NCI-H460 (cell line): ENCODE measurements around the gene RAB15. TPM values are rescaled to one million over a fixed set of nuclear protein-coding genes. Genes with fewer than 3 reads are reported as not detected.

Experiments
- DNase-seq: peaks from one replicate; pipeline ENCODE4 v3.0.0-alpha.2; 2016; ENCODE audit warnings: low read depth; ENCODE audit errors: extremely low read depth
- total RNA-seq: library from RNA; depleted of rRNA; stranded (reverse); fragments of >200 nt; shearing (Covaris generic); gene quantifications from 2 replicates; pipeline ENCODE4 v1.2.3, GENCODE V29; 2014

The RAB15 gene
- total RNA-seq, 1 experiment from 2014 or later, result 1.8 TPM

- no peak for DNase-seq
Observed at GRCh38 chr14:64940336-64940910, 31.7 kb downstream of the RAB15 start.

GRCh38 chr14:64939817-64940190 is 32.3 kb downstream of the RAB15 start:
- no peak for DNase-seq

GRCh38 chr14:64938972-64939816 is 32.9 kb downstream of the RAB15 start:
- no peak for DNase-seq

GRCh38 chr14:64937821-64938193 is 34.3 kb downstream of the RAB15 start:
- peak; percentile 7 for DNase-seq

DNA sequence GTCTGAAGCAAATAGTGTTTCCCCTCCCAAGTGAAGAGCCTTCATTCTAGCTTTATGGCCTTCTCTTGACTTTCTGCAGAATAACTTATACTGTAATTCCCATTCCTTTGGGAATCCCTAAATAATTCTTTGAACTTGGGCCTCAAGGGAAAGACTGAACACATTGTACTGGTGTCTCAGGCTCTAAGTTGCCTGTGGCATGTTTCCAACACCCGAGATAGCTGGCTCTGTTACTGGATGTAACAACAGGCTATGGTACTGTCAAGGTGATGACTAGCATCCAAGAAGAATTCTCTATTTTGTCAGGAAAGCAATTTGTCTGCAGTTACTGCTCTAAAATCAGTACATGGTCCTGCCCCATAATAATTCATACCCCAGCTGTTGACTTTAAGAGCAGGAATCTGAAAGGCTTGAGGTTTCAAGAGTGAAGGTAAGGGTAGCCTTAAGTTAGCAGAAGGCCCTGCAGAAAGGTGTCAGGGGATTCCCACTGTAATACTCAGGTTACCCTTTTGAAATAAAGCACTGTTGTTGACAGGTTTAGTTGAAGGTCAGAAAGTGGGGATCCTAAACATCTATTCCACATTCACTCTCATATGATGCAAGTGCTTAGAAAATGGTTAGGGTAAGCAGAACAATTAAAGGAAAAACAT is 34.8 kb downstream of the RAB15 start:
- DNase-seq, result no peak

DNA sequence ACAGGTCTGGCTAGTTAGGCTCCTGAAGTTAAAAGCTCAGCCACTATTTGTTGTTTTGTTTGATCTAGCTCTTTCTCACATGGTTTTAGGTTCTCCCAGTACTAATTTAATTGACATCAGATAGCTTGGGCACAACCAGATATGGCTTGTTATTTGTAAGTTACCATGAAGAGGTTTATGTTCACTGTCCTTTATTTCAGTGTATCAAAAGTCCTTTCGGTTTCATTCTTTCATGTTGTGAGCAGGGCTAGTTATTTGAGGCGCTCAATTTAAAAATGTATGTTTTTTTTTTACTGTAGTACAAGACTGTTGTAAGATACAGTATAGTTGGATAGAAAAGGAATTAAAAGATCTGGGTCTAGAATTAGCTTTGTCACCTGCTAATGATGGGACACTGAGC is 36.6 kb downstream of the RAB15 start:
- no peak for DNase-seq

DNA sequence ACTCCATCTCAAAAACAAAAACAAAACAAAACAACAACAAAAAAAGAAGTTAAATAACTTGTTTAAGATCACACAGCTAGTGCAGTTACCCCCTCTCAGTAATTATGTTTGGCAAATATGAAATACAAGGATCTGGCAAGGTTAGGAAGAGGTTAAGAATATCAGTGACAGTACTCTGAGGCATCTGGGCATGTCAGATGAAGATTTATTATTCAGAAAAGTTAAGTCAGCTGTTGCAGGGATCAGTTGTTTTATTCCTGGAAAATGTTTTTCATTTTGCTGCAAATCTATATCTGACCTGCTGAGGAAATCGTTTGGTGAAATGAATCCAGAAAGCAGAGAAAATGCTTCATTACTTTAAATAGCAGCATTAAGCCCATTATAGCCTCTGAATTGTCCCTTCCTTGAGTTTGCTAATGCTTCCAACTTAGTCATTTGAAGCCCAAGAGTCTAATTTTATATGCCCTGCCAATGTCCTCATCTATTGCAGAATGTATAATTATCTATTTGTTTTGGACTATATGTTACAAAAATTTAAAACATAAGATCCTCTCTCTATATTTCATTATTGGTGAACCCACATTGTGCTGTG is 37.7 kb downstream of the RAB15 start:
- no peak for DNase-seq

- DNase-seq, result no peak
Observed at GRCh38 chr14:64932231-64932630, 39.9 kb downstream of the RAB15 start.

GRCh38 chr14:64931123-64931522 is 41.0 kb downstream of the RAB15 start:
- no peak for DNase-seq

GRCh38 chr14:64930085-64930843 is 41.9 kb downstream of the RAB15 start:
- DNase-seq, result no peak

DNA sequence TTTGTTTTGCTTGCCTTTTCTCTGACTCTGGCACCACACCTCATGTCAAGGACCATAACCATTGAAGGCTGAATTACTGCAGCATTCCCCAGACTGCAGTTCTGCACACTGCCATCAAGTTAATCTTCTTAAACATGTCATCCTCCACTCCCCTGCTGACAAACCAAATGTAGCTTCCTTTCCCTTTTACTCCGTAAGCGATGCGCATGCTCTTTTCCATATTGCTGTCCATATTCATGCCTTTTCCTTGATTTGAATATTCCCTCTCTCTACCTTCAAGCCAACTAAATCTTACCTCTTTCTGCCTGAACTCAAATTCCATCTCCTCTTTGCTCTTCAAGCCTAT is 43.1 kb downstream of the RAB15 start:
- DNase-seq, result no peak

GRCh38 chr14:64928239-64929013 is 43.7 kb downstream of the RAB15 start:
- DNase-seq, result no peak

- DNase-seq, result no peak
Observed at GRCh38 chr14:64927031-64927430, 45.1 kb downstream of the RAB15 start.

DNA sequence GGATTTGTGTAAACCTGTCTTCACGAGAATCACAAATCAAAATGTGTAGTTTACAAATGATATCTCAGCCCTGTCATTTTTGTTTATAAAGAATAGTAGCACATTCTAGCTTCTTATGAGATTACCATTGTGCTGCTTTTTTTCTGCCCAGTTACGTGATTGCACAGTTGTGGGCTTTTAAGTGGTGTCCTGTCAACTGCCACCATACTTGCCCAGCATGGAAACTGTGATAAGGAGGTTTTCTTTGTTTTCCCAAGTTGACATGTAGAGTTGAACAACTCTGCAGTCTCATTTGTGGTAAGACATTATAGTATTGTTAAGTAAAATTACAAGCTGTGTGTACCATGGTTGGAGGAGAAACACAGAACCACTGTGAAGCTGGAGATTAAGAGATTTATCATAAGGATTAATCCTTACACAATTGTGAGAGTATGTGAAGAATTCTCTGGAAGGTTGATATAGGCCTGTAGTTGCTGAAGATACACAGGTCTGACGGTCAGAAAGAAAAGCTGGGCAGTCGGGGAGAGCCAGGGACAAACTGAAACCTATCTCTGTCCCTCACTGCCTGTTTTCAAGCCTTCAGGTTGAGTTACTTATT is 45.6 kb downstream of the RAB15 start:
- no peak for DNase-seq

DNA sequence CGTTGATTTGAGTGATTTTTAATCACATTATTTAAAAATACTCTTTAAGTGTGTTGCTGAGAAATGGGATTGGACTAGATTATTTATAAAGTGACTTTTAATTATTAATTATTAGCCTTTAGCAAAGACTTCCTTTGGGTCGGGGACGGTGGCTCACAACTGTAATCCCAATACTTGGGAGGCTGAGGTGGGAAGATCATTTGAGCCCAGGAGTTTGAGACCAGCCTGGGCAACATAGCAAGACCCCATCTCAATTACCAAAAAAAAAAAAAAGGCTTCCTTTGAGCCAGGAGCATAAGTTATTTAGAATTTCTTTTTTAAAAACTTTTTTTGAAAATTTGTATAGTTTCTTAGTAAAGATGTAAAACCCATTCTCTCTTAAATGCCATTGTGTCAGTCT is 49.1 kb downstream of the RAB15 start:
- no peak for DNase-seq

DNA sequence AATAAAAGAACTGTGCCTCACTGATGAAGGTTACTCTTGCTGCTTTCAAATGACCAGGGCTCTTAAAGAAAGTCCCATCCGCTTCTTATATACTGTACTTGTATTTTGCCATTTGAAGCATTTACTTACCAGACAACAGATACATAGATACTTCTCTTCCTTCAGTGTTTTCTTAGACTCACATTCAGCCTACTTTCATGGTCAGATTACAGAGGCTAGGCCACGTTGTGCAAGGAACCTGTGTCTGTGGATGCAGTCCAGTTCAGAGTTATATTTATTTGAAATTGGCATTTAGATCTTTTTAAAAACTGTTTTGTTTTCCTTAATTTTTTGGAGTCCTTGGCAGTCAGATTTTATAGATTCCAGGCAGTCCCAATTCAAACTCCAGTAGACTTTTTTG is 51.7 kb downstream of the RAB15 start:
- DNase-seq, result no peak

DNA sequence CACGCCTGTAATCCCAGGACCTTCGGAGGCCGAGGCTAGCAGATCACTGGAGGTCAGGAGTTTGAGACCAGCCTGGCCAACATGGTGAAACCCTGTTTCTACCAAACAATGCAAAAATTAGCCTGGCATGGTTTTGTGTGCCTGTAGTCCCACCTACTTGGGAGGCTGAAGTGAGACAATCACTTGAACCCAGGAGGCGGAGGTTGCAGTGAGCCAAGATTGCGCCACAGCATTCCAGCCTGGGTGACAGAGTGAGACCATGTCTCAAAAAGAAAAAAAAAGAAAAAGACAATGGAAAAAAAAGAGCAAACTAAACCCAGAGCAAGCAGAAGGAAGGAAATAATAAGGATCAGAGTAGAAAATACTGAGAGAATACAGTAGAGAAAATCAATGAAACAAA is 52.5 kb downstream of the RAB15 start:
- no peak for DNase-seq

DNA sequence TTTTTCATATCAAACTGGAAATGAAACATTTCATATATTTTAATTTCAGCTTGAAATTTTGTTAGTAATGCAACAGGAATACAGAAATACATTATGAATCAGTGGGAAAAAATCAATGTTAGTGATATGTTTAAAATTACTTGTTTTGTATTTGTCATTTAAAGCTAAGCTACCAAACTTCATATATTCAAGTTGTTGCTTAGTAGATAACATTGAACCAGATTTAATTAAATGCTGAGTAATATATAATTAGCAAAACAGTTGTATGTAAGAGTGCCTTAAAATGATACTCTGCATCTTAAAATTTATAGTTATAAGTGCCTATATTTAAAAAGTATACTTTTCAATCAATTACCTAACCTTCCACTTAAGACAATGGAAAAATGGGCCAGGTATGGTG is 52.9 kb downstream of the RAB15 start:
- DNase-seq, result no peak

GRCh38 chr14:64918216-64918615 is 53.9 kb downstream of the RAB15 start:
- DNase-seq, result no peak

- no peak for DNase-seq
Observed at GRCh38 chr14:64915797-64916196, 56.3 kb downstream of the RAB15 start.
